ENCODE results near the gene AACS.

GRCh38 chr12:125129591-125130255 lies 64.5 kb downstream of the AACS start:
- TF ChIP-seq CTCF (IDR thresholded peaks at IDR 0.05; ENCODE audit: poor library complexity, severe bottlenecking) (no peak), EZH2 (IDR thresholded peaks at IDR 0.05; ENCODE audit: borderline replicate concordance, insufficient read depth, low read length, poor library complexity, severe bottlenecking) (no peak), EP300 (conservative IDR thresholded peaks at IDR 0.05; ENCODE audit: poor library complexity, severe bottlenecking) (no peak), MXI1 (conservative IDR thresholded peaks at IDR 0.05; ENCODE audit: poor library complexity, severe bottlenecking) (no peak), POLR2AphosphoS5 (IDR thresholded peaks at IDR 0.05) (no peak), TAF1 (IDR thresholded peaks at IDR 0.05; ENCODE audit: low read depth) (no peak), RAD21 (conservative IDR thresholded peaks at IDR 0.05) (no peak)
